HepG2 (cell line): ENCODE results near the gene DNAAF1. TPM values are rescaled to one million over a fixed set of nuclear protein-coding genes. Genes with fewer than 3 reads are reported as not detected.

ENCODE experiments used
- BRCA1 ChIP-seq: sonication (generic); formaldehyde crosslinking; IDR thresholded peaks from 2 replicates; pipeline ENCODE4 v1.4.0; 2020; ENCODE audit warnings: missing genetic modification reagents
- FOXA3 ChIP-seq: IDR thresholded peaks from 2 replicates; pipeline ENCODE4 v1.6.1; 2016; ENCODE audit warnings: missing genetic modification reagents, missing compliant biosample characterization
- KDM6A ChIP-seq: IDR thresholded peaks from 2 replicates; pipeline ENCODE4 v1.6.1; 2016; ENCODE audit warnings: low read depth
- KLF11 ChIP-seq: IDR thresholded peaks from 2 replicates; pipeline ENCODE4 v1.6.1; 2016; ENCODE audit warnings: missing compliant biosample characterization
- MIER3 ChIP-seq: IDR thresholded peaks from 2 replicates; pipeline ENCODE4 v1.6.1; 2016; ENCODE audit warnings: missing compliant biosample characterization, borderline replicate concordance
- PPARG ChIP-seq: conservative IDR thresholded peaks from 2 replicates; pipeline ENCODE4 v1.6.1; 2016; ENCODE audit warnings: missing biosample characterization, missing genetic modification reagents
- RORA ChIP-seq: sonication (generic); formaldehyde crosslinking; IDR thresholded peaks from 2 replicates; pipeline ENCODE4 v1.5.0; 2020; ENCODE audit warnings: mild to moderate bottlenecking, missing genetic modification reagents, moderate library complexity
- ZFP82 ChIP-seq: sonication (generic); formaldehyde crosslinking; IDR thresholded peaks from 2 replicates; pipeline ENCODE4 v1.5.1; 2020; ENCODE audit warnings: mild to moderate bottlenecking, missing genetic modification reagents, borderline replicate concordance
- ZFY ChIP-seq: sonication (generic); formaldehyde crosslinking; IDR thresholded peaks from 2 replicates; pipeline ENCODE4 v1.4.0; 2020; ENCODE audit warnings: missing genetic modification reagents
- ZNF207 ChIP-seq: fragments of 450-650 bp; IDR thresholded peaks from 2 replicates; pipeline ENCODE4 v1.6.1; 2016; ENCODE audit warnings: antibody characterized with exemption, borderline replicate concordance
- ZNF337 ChIP-seq: sonication (generic); formaldehyde crosslinking; IDR thresholded peaks from 2 replicates; pipeline ENCODE4 v1.5.1; 2020; ENCODE audit warnings: missing genetic modification reagents, low read depth, mild to moderate bottlenecking, borderline replicate concordance
- ZNF354B ChIP-seq: sonication (generic); formaldehyde crosslinking; IDR thresholded peaks from 2 replicates; pipeline ENCODE4 v1.8.0; 2022; ENCODE audit warnings: mild to moderate bottlenecking, missing genetic modification reagents
- ZNF550 ChIP-seq: sonication (generic); formaldehyde crosslinking; IDR thresholded peaks from 2 replicates; pipeline ENCODE4 v1.4.0; 2020; ENCODE audit warnings: mild to moderate bottlenecking, missing genetic modification reagents, borderline replicate concordance
- ZNF563 ChIP-seq: sonication (generic); formaldehyde crosslinking; IDR thresholded peaks from 2 replicates; pipeline ENCODE4 v1.8.0; 2022; ENCODE audit warnings: mild to moderate bottlenecking, moderate library complexity, missing genetic modification reagents
- ZNF616 ChIP-seq: sonication (generic); formaldehyde crosslinking; IDR thresholded peaks from 2 replicates; pipeline ENCODE4 v1.5.0; 2020; ENCODE audit warnings: low read depth, mild to moderate bottlenecking, missing genetic modification reagents
- polyA plus RNA-seq, 8 experiments: library from polyadenylated mRNA; depleted of rRNA in 3 of 8; stranded (reverse) in 7 of 8; unstranded in 1 of 8; fragments of >200 nt; fragmentation: Illumina TruSeq in 4 of 8; extraction: Trizol in 4 of 8; gene quantifications; 2 replicates each; pipeline versions ENCODE4 v1.2.1 to v1.2.3, GENCODE V29; 2011 to 2016; ENCODE audit warnings: low read depth in 4 of 8, missing spikeins in 1 of 8, mixed read lengths in 1 of 8; ENCODE audit not compliant: insufficient read depth in 1 of 8
- total RNA-seq, 5 experiments: library from RNA; depleted of rRNA; stranded (reverse); fragments of >200 nt; fragmentation: Illumina TruSeq; extraction: Trizol; gene quantifications; 2 replicates each; pipeline ENCODE4 v1.2.3, GENCODE V29; 2016; ENCODE audit warnings: low read depth in 1 of 5
- TF ChIP-seq, protein P1 (sequence below): sonication (generic); formaldehyde crosslinking; IDR thresholded peaks from 2 replicates; pipeline ENCODE4 v1.4.0; 2020; ENCODE audit warnings: missing genetic modification reagents, mild to moderate bottlenecking, borderline replicate concordance
- TF ChIP-seq, protein P2 (sequence below): sonication (generic); formaldehyde crosslinking; IDR thresholded peaks from 2 replicates; pipeline ENCODE4 v1.8.0; 2022; ENCODE audit warnings: mild to moderate bottlenecking, missing genetic modification reagents; ENCODE audit not compliant: insufficient replicate concordance
- TF ChIP-seq, protein P3 (sequence below): sonication (generic); formaldehyde crosslinking; IDR thresholded peaks from 2 replicates; pipeline ENCODE4 v1.5.0; 2020; ENCODE audit warnings: mild to moderate bottlenecking, missing genetic modification reagents, moderate library complexity
- TF ChIP-seq, protein P4 (sequence below): sonication (generic); formaldehyde crosslinking; IDR thresholded peaks from 2 replicates; pipeline ENCODE4 v1.5.0; 2020; ENCODE audit warnings: missing genetic modification reagents, mild to moderate bottlenecking, borderline replicate concordance

The DNAAF1 gene
- total and polyA plus RNA-seq, 2 of the 13 experiments (the other 11 are each of a cell fraction or from before 2014, with no cell fraction given): 0.04 TPM; not detected in 1

- TF ChIP-seq, protein P1, sequence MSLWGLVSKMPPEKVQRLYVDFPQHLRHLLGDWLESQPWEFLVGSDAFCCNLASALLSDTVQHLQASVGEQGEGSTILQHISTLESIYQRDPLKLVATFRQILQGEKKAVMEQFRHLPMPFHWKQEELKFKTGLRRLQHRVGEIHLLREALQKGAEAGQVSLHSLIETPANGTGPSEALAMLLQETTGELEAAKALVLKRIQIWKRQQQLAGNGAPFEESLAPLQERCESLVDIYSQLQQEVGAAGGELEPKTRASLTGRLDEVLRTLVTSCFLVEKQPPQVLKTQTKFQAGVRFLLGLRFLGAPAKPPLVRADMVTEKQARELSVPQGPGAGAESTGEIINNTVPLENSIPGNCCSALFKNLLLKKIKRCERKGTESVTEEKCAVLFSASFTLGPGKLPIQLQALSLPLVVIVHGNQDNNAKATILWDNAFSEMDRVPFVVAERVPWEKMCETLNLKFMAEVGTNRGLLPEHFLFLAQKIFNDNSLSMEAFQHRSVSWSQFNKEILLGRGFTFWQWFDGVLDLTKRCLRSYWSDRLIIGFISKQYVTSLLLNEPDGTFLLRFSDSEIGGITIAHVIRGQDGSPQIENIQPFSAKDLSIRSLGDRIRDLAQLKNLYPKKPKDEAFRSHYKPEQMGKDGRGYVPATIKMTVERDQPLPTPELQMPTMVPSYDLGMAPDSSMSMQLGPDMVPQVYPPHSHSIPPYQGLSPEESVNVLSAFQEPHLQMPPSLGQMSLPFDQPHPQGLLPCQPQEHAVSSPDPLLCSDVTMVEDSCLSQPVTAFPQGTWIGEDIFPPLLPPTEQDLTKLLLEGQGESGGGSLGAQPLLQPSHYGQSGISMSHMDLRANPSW: no peak
- TF ChIP-seq FOXA3 (CRISPR knock-in tag): peak; percentile 46
- peak; percentile 65 for TF ChIP-seq ZFY
- peak; percentile 83; the same call in 1 of the 2 replicates for TF ChIP-seq KLF11 (CRISPR knock-in tag)
- peak; percentile 68; the same call in 1 of the 2 replicates for TF ChIP-seq ZNF563 (CRISPR knock-in tag)
- TF ChIP-seq ZNF550 (CRISPR knock-in tag): peak; percentile 67; the same call in 1 of the 2 replicates
- peak; percentile 62 for TF ChIP-seq BRCA1 (CRISPR knock-in tag)
- TF ChIP-seq, protein P2, sequence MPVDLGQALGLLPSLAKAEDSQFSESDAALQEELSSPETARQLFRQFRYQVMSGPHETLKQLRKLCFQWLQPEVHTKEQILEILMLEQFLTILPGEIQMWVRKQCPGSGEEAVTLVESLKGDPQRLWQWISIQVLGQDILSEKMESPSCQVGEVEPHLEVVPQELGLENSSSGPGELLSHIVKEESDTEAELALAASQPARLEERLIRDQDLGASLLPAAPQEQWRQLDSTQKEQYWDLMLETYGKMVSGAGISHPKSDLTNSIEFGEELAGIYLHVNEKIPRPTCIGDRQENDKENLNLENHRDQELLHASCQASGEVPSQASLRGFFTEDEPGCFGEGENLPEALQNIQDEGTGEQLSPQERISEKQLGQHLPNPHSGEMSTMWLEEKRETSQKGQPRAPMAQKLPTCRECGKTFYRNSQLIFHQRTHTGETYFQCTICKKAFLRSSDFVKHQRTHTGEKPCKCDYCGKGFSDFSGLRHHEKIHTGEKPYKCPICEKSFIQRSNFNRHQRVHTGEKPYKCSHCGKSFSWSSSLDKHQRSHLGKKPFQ: no peak
- TF ChIP-seq ZNF616 (CRISPR knock-in tag): peak; percentile 71; the same call in 1 of the 2 replicates
- no peak for TF ChIP-seq ZNF337 (CRISPR knock-in tag)
- TF ChIP-seq, protein P3, sequence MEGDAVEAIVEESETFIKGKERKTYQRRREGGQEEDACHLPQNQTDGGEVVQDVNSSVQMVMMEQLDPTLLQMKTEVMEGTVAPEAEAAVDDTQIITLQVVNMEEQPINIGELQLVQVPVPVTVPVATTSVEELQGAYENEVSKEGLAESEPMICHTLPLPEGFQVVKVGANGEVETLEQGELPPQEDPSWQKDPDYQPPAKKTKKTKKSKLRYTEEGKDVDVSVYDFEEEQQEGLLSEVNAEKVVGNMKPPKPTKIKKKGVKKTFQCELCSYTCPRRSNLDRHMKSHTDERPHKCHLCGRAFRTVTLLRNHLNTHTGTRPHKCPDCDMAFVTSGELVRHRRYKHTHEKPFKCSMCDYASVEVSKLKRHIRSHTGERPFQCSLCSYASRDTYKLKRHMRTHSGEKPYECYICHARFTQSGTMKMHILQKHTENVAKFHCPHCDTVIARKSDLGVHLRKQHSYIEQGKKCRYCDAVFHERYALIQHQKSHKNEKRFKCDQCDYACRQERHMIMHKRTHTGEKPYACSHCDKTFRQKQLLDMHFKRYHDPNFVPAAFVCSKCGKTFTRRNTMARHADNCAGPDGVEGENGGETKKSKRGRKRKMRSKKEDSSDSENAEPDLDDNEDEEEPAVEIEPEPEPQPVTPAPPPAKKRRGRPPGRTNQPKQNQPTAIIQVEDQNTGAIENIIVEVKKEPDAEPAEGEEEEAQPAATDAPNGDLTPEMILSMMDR: peak; percentile 99
- TF ChIP-seq, protein P4, sequence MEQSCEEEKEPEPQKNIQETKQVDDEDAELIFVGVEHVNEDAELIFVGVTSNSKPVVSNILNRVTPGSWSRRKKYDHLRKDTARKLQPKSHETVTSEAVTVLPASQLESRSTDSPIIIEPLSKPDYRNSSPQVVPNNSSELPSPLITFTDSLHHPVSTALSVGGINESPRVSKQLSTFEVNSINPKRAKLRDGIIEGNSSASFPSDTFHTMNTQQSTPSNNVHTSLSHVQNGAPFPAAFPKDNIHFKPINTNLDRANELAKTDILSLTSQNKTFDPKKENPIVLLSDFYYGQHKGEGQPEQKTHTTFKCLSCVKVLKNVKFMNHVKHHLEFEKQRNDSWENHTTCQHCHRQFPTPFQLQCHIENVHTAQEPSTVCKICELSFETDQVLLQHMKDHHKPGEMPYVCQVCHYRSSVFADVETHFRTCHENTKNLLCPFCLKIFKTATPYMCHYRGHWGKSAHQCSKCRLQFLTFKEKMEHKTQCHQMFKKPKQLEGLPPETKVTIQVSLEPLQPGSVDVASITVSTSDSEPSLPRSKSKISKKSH (CRISPR knock-in tag): no peak; the same call in none of the 2 replicates
- TF ChIP-seq RORA: no peak
- TF ChIP-seq ZFP82: no peak
- no peak for TF ChIP-seq ZNF354B (CRISPR knock-in tag)
- TF ChIP-seq MIER3 (CRISPR knock-in tag): peak; percentile 83; the same call in 1 of the 2 replicates
- TF ChIP-seq PPARG (CRISPR knock-in tag): peak; percentile 46; the same call in 1 of the 2 replicates
- no peak for TF ChIP-seq KDM6A (CRISPR knock-in tag)
- no peak for TF ChIP-seq ZNF207
These were observed 41.8 kb downstream of the DNAAF1 start, which contains the start of gene TAF1C (continued) for GRCh38 chr16:84186685-84187437.
